Panc1 (cell line): Measurements from ENCODE around the gene PYHIN1. TPM values are rescaled to one million over a fixed set of nuclear protein-coding genes. Genes with fewer than 3 reads are reported as not detected.

Experiments used
- ATAC-seq: fragments of 200-7000 bp; cut with Tn5 transposase; 2 replicates; pipeline ENCODE4 v1.9.1; 2020; ENCODE audit warnings: mild to moderate bottlenecking, moderate library complexity
- BruUV-seq: library from RNA; stranded (reverse); fragments of 400-500 nt; replicated peaks from 2 replicates; lab custom pipeline; 2021; lab: Mats Ljungman, UMichigan
- CTCF ChIA-PET: fragments of 300-600 bp; sonication (Branson Sonifier 250); formaldehyde crosslinking; loops from one replicate; lab custom pipeline; 2022; ENCODE audit warnings: antibody characterized with exemption; lab: Charles Lee
- POLR2A ChIA-PET: fragments of 300-600 bp; sonication (Branson Sonifier 250); formaldehyde crosslinking; loops from one replicate; lab custom pipeline; 2022; ENCODE audit warnings: antibody characterized with exemption; lab: Charles Lee
- DNase-seq: peaks from one replicate; pipeline ENCODE4 v3.0.0-alpha.2; 2010; ENCODE audit warnings: low read depth, low spot score
- H3K27ac ChIP-seq: 2 replicates; pipeline ENCODE4 v1.5.1; 2011; ENCODE audit warnings: mild to moderate bottlenecking, low read length, inconsistent platforms
- H3K27me3 ChIP-seq: fragments of 200-500 bp; sonication (Bioruptor generic); 2 replicates; pipeline ENCODE4 v1.6.0; 2014; ENCODE audit warnings: low read length, inconsistent platforms; ENCODE audit not compliant: control insufficient read depth, insufficient read depth
- H3K36me3 ChIP-seq: fragments of 200-500 bp; sonication (Bioruptor generic); 2 replicates; pipeline ENCODE4 v1.5.1; 2014; ENCODE audit warnings: inconsistent platforms, mild to moderate bottlenecking, low read length, moderate library complexity; ENCODE audit not compliant: control insufficient read depth, insufficient read depth
- H3K4me1 ChIP-seq: 2 replicates; pipeline ENCODE4 v1.5.1; 2011; ENCODE audit warnings: inconsistent platforms, mild to moderate bottlenecking, low read length, moderate library complexity; ENCODE audit not compliant: control insufficient read depth, insufficient read depth
- H3K4me3 ChIP-seq, 2 experiments: 2 replicates each; pipeline ENCODE4 v1.5.1; 2011 to 2012; ENCODE audit warnings: low read depth in 2 of 2, low read length in 2 of 2, mild to moderate bottlenecking in 2 of 2, inconsistent platforms in 1 of 2, moderate library complexity in 1 of 2
- H3K9me3 ChIP-seq: fragments of 200-500 bp; sonication (Bioruptor generic); 2 replicates; pipeline ENCODE4 v1.5.1; 2014; ENCODE audit warnings: low read depth, mild to moderate bottlenecking, inconsistent platforms, low read length, moderate library complexity; ENCODE audit not compliant: control insufficient read depth, insufficient read depth
- POLR2AphosphoS5 ChIP-seq: IDR thresholded peaks from 2 replicates; pipeline ENCODE4 v1.6.1; 2012; ENCODE audit warnings: mild to moderate bottlenecking, low read depth, low read length, moderate library complexity
- REST ChIP-seq, 2 experiments: IDR thresholded peaks; 2 replicates each; pipeline ENCODE4 v1.6.1; 2011 to 2012; ENCODE audit warnings: low read depth in 2 of 2, control low read depth in 1 of 2, low read length in 1 of 2, mild to moderate bottlenecking in 1 of 2, moderate library complexity in 1 of 2; ENCODE audit not compliant: insufficient read depth in 1 of 2
- SIN3A ChIP-seq: IDR thresholded peaks from 2 replicates; pipeline ENCODE4 v1.6.1; 2012; ENCODE audit warnings: low read depth, mild to moderate bottlenecking, low read length, moderate library complexity, borderline replicate concordance; ENCODE audit not compliant: insufficient read depth
- TCF7L2 ChIP-seq: IDR thresholded peaks from 2 replicates; pipeline ENCODE4 v1.6.1; 2011; ENCODE audit warnings: mild to moderate bottlenecking, low read depth, low read length, inconsistent platforms
- in situ Hi-C: cut with HindIII; loops from 2 replicates; pipeline ENCODE4 v1.10.0; 2016; ENCODE audit warnings: low sequenced_read_pairs, low pct_unique_long_range_greater_than_20kb
- intact Hi-C: fragments of 100-400 bp; cut with micrococcal nuclease; formaldehyde crosslinking; loops from one replicate; pipeline ENCODE4 v1.10.0; 2022; ENCODE audit not compliant: unreplicated experiment
- total RNA-seq: library from RNA; stranded (reverse); gene quantifications from one replicate; pipeline ENCODE4 v1.2.1, GENCODE V29; 2021; ENCODE audit not compliant: unreplicated experiment
- TF ChIP-seq, protein P1 (sequence below): fragments of 450-650 bp; IDR thresholded peaks from 2 replicates; pipeline ENCODE4 v1.5.1; 2017; ENCODE audit warnings: mild to moderate bottlenecking

PYHIN1 gene
- total RNA-seq, 1 experiment from 2014 or later = not detected

DNA sequence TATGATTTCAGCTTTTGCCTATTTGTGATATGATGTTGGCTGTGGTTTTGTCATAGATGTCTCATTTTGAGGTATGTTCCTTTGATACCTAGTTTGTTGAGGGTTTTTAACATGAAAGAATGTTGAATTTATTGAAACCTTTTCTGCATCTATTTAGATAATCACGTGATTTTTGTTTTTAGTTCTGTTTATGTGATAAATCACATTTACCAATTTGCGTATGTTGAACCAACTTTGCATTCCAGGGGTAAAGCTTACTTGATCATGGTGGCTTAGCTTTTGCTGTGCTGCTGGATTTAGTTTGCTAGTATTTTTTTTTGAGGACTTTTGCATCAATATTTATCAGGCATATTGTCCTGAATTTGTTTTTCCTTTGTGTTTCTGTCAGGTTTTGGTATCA is 51.9 kb downstream of the PYHIN1 start:
- Histone ChIP-seq H3K27me3 (no peaks in the 10 kb centered on the region), H3K9me3 (no peaks in the 10 kb centered on the region), H3K36me3 (no peaks in the 10 kb centered on the region), H3K27ac (no peak overlapping the region), H3K4me1 (no peaks in the 10 kb centered on the region), H3K4me3 (no peak overlapping the region)
- POLR2A ChIA-PET = no interaction called here
- no peak for DNase-seq
- BruUV-seq = no TSS peak
- TF ChIP-seq TCF7L2 (no peak), REST (IDR thresholded peaks at IDR 0.05; ENCODE audit: insufficient read depth in 1 of 2, low read depth in 2 of 2, low read length in 1 of 2) (no peak), SIN3A (no peak), POLR2AphosphoS5 (no peak)
- TF ChIP-seq, protein P1, sequence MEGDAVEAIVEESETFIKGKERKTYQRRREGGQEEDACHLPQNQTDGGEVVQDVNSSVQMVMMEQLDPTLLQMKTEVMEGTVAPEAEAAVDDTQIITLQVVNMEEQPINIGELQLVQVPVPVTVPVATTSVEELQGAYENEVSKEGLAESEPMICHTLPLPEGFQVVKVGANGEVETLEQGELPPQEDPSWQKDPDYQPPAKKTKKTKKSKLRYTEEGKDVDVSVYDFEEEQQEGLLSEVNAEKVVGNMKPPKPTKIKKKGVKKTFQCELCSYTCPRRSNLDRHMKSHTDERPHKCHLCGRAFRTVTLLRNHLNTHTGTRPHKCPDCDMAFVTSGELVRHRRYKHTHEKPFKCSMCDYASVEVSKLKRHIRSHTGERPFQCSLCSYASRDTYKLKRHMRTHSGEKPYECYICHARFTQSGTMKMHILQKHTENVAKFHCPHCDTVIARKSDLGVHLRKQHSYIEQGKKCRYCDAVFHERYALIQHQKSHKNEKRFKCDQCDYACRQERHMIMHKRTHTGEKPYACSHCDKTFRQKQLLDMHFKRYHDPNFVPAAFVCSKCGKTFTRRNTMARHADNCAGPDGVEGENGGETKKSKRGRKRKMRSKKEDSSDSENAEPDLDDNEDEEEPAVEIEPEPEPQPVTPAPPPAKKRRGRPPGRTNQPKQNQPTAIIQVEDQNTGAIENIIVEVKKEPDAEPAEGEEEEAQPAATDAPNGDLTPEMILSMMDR = no peak
- intact Hi-C loops = no loop called here
- CTCF ChIA-PET = no interaction called here
- in situ Hi-C loops = no loop called here
- ATAC-seq = no peak

DNA sequence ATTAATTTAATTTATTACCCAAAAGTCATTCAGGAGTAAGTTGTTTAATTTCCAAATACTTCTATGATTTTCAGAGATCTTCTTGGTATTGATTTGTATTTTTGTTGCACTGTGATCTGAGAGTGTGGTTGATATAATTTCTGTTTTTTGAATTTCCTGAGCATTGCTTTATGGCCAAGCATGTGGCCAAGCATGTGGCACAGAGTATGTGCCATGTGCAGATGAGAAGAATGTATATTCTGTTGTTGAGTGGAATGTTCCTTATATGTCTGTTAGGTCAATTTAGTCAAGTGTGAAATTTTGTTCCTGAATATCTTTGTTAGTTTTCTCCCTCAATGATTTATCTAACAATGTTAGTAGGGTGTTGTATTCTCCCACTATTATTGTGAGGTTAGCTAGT is 53.0 kb downstream of the PYHIN1 start:
- intact Hi-C loops (no loop called here), in situ Hi-C loops (no loop called here)
- DNase-seq (no peak), ATAC-seq (no peak)
- POLR2A ChIA-PET = interaction anchor here (0.6 kb wide), 1 partner anchor 316 kb away, joined by 6 read pairs; no protein-coding TSS in a partner anchor
- Histone ChIP-seq H3K9me3 (no peaks in the 10 kb centered on the region), H3K36me3 (no peaks in the 10 kb centered on the region), H3K4me1 (no peaks in the 10 kb centered on the region), H3K27me3 (no peaks in the 10 kb centered on the region), H3K4me3 (no peak overlapping the region), H3K27ac (no peak overlapping the region)
- TF ChIP-seq REST (IDR thresholded peaks at IDR 0.05; ENCODE audit: insufficient read depth in 1 of 2, low read depth in 2 of 2, low read length in 1 of 2) (no peak), POLR2AphosphoS5 (no peak), TCF7L2 (no peak), SIN3A (no peak)
- TF ChIP-seq, protein P1 = no peak
- no TSS peak for BruUV-seq
- CTCF ChIA-PET = no interaction called here
